ENCODE results near the gene C16orf54.
"Not testable (repeated sequence)": the region's sequence is repeated elsewhere in the genome, so short reads cannot be mapped to it uniquely, and the experiment has no call there.

C16orf54 gene

GRCh38 chr16:29698484-29699323 is 47.1 kb downstream of the C16orf54 start:
- no peak overlapping the region for H3K4me3 ChIP-seq (ENCODE audit: low read depth, low read length)
- H3K4me1 ChIP-seq (ENCODE audit: control insufficient read depth, insufficient read depth, low read length) = peaks cover 8% of the 10 kb centered on the region
- no peaks in the 10 kb centered on the region for H3K9me3 ChIP-seq (ENCODE audit: control insufficient read depth, insufficient read depth, low read length)
- peaks cover 12% of the 10 kb centered on the region for H3K36me3 ChIP-seq (ENCODE audit: control insufficient read depth, insufficient read depth, low read length)
- no peak overlapping the region for H3K9ac ChIP-seq (ENCODE audit: low read depth, low read length)
- H3K27me3 ChIP-seq (ENCODE audit: control insufficient read depth, insufficient read depth, low read length) = no peaks in the 10 kb centered on the region

DNA sequence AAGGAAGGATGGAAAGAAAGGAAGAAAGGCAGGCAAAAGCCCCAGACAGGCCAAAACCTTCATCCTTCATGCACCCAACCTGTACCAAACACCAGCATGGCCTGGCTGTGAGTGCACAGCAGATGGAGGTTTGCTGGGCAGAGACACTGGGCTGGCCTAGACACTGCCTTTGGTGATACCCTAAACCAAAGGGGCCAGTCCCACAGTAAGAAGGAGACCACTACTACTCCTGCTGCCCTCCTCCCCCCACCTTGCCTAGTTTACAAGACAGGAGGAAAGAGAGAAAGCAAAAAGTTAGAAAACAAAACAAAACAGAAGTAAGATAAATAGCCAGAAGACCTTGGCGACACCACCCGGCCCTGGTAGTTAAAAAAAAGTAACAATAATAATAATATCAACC is 47.7 kb downstream of the C16orf54 start:
- Histone ChIP-seq H3K36me3 (ENCODE audit: control insufficient read depth, insufficient read depth, low read length) (peaks cover 12% of the 10 kb centered on the region), H3K9me3 (ENCODE audit: control insufficient read depth, insufficient read depth, low read length) (no peaks in the 10 kb centered on the region), H3K4me3 (ENCODE audit: low read depth, low read length) (no peak overlapping the region), H3K4me1 (ENCODE audit: control insufficient read depth, insufficient read depth, low read length) (peaks cover 8% of the 10 kb centered on the region), H3K27me3 (ENCODE audit: control insufficient read depth, insufficient read depth, low read length) (no peaks in the 10 kb centered on the region), H3K9ac (ENCODE audit: low read depth, low read length) (no peak overlapping the region)

GRCh38 chr16:29697391-29697790 is 48.4 kb downstream of the C16orf54 start:
- Histone ChIP-seq H3K36me3 (ENCODE audit: control insufficient read depth, insufficient read depth, low read length) (peaks cover 12% of the 10 kb centered on the region), H3K9ac (ENCODE audit: low read depth, low read length) (no peak overlapping the region), H3K27me3 (ENCODE audit: control insufficient read depth, insufficient read depth, low read length) (no peaks in the 10 kb centered on the region), H3K4me3 (ENCODE audit: low read depth, low read length) (no peak overlapping the region), H3K9me3 (ENCODE audit: control insufficient read depth, insufficient read depth, low read length) (no peaks in the 10 kb centered on the region), H3K4me1 (ENCODE audit: control insufficient read depth, insufficient read depth, low read length) (peaks cover 5% of the 10 kb centered on the region)

DNA sequence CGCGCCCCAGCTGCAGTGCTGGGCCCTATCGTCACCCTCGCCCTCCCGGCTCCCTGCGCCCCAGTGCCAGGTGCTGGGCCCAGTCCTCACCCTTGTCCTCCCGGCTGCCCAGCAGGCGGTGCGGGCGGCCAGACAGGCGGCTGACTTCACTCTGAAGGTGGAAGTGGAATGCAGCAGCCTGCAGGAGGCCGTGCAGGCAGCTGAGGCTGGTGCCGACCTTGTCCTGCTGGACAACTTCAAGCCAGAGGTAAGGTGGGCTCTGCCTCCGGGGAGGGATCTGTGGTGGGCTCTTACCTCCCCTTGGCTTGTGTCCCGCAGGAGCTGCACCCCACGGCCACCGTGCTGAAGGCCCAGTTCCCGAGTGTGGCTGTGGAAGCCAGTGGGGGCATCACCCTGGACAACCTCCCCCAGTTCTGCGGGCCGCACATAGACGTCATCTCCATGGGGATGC is 48.9 kb downstream of the C16orf54 start:
- H3K27me3 ChIP-seq (ENCODE audit: control insufficient read depth, insufficient read depth, low read length) = no peaks in the 10 kb centered on the region
- H3K9me3 ChIP-seq (ENCODE audit: control insufficient read depth, insufficient read depth, low read length) = no peaks in the 10 kb centered on the region
- H3K9ac ChIP-seq (ENCODE audit: low read depth, low read length) = no peak overlapping the region
- peaks cover 2% of the 10 kb centered on the region for H3K4me1 ChIP-seq (ENCODE audit: control insufficient read depth, insufficient read depth, low read length)
- no peak overlapping the region for H3K4me3 ChIP-seq (ENCODE audit: low read depth, low read length)
- H3K36me3 ChIP-seq (ENCODE audit: control insufficient read depth, insufficient read depth, low read length) = peaks cover 12% of the 10 kb centered on the region

DNA sequence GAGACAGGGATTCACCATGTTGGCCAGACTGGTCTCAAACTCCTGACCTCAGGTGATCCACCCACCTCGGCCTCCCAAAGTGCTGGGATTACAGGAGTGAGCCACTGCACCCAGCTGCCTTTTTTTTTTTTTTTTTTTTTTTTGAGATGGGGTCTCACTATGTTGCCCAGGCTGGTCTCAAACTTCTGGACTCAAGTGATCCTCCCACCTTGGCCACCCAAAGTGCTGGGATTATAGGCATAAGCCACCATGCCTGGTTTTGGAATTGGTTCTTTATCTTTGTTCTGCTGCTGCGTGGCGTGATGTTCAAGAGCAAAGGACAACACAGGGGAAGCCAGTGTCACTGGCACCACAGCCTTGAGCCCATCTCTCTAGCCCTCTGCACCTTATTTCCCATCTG is 50.1 kb downstream of the C16orf54 start:
- peaks cover 12% of the 10 kb centered on the region for H3K36me3 ChIP-seq (ENCODE audit: control insufficient read depth, insufficient read depth, low read length)
- not testable (repeated sequence) for H3K4me1 ChIP-seq (ENCODE audit: control insufficient read depth, insufficient read depth, low read length); H3K27me3 ChIP-seq (ENCODE audit: control insufficient read depth, insufficient read depth, low read length); H3K9me3 ChIP-seq (ENCODE audit: control insufficient read depth, insufficient read depth, low read length); H3K9ac ChIP-seq (ENCODE audit: low read depth, low read length); H3K4me3 ChIP-seq (ENCODE audit: low read depth, low read length)

DNA sequence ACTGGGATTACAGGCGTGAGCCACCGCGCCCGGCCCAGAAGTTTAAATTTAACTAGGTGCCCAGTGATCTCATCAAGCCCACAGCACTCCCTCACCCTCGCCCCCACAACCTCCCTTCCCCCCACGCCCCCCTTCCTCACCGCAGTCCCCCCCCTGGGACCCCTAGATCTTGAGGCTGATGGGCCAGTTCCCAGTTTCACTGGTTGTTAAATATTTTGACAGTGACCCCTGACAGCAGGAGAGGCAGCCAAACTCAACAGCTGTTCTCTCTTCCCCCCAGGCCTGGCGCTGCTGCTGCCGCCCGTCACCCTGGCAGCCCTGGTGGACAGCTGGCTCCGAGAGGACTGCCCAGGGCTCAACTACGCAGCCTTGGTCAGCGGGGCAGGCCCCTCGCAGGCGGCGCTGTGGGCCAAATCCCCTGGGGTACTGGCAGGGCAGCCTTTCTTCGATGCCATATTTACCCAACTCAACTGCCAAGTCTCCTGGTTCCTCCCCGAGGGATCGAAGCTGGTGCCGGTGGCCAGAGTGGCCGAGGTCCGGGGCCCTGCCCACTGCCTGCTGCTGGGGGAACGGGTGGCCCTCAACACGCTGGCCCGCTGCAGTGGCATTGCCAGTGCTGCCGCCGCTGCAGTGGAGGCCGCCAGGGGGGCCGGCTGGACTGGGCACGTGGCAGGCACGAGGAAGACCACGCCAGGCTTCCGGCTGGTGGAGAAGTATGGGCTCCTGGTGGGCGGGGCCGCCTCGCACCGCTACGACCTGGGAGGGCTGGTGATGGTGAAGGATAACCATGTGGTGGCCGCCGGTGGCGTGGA is 51.2 kb downstream of the C16orf54 start:
- Histone ChIP-seq H3K4me1 (ENCODE audit: control insufficient read depth, insufficient read depth, low read length) (peaks cover 4% of the 10 kb centered on the region), H3K36me3 (ENCODE audit: control insufficient read depth, insufficient read depth, low read length) (peaks cover 12% of the 10 kb centered on the region), H3K9ac (ENCODE audit: low read depth, low read length) (no peak overlapping the region), H3K9me3 (ENCODE audit: control insufficient read depth, insufficient read depth, low read length) (no peaks in the 10 kb centered on the region), H3K27me3 (ENCODE audit: control insufficient read depth, insufficient read depth, low read length) (no peaks in the 10 kb centered on the region), H3K4me3 (ENCODE audit: low read depth, low read length) (no peak overlapping the region)

- H3K9me3 ChIP-seq (ENCODE audit: control insufficient read depth, insufficient read depth, low read length); H3K9ac ChIP-seq (ENCODE audit: low read depth, low read length); H3K4me3 ChIP-seq (ENCODE audit: low read depth, low read length); H3K4me1 ChIP-seq (ENCODE audit: control insufficient read depth, insufficient read depth, low read length); H3K27me3 ChIP-seq (ENCODE audit: control insufficient read depth, insufficient read depth, low read length): not testable (repeated sequence)
- peaks cover 12% of the 10 kb centered on the region for H3K36me3 ChIP-seq (ENCODE audit: control insufficient read depth, insufficient read depth, low read length)
These were observed 53.2 kb downstream of the C16orf54 start for GRCh38 chr16:29692606-29693005.
